Naive thymus-derived CD8-positive, alpha-beta T cell (primary cell): ENCODE measurements around the gene ATOH8. TPM values are rescaled to one million over a fixed set of nuclear protein-coding genes. Genes with fewer than 3 reads are reported as not detected.

Experiments used
- ATAC-seq, 2 donors: fragments of 150-1000 bp; cut with Tn5 transposase in 1 of 2; sonication (Bioruptor Pico), chemical (Tn5 transposase) in 1 of 2; 1 replicate in 1 of 2; 2 replicates in 1 of 2; pipeline ENCODE4 v1.10.0; 2021; ENCODE audit warnings: mild to moderate bottlenecking in 2 of 2, moderate library complexity in 2 of 2
- POLR2A ChIA-PET: fragments of 350-600 bp; sonication (Branson Sonifier 250); formaldehyde crosslinking; loops from one replicate; lab custom pipeline; 2021; ENCODE audit warnings: antibody characterized with exemption; lab: Charles Lee
- DNase-seq, 10 donors: peaks; one replicate each; pipeline versions ENCODE4 v3.0.0 to v3.0.0-alpha.2; 2020 to 2022
- H3K27ac Mint-ChIP-seq, 10 donors: one replicate each; pipeline ENCODE4 v1.8.0; 2020 to 2022; ENCODE audit warnings: mild to moderate bottlenecking in 10 of 10, mixed read lengths in 10 of 10, moderate library complexity in 4 of 10, inconsistent platforms in 1 of 10
- H3K27me3 Mint-ChIP-seq, 5 donors: one replicate each; pipeline ENCODE4 v1.8.0; 2021 to 2022; ENCODE audit warnings: mixed read lengths in 5 of 5
- H3K36me3 Mint-ChIP-seq, 3 donors: one replicate each; pipeline ENCODE4 v1.8.0; 2020 to 2022; ENCODE audit warnings: mixed read lengths in 3 of 3, mild to moderate bottlenecking in 2 of 3, inconsistent platforms in 1 of 3
- H3K4me1 Mint-ChIP-seq, 4 donors: one replicate each; pipeline ENCODE4 v1.8.0; 2021 to 2022; ENCODE audit warnings: mixed read lengths in 4 of 4
- H3K4me3 Mint-ChIP-seq, 10 donors: one replicate each; pipeline ENCODE4 v1.8.0; 2020 to 2022; ENCODE audit warnings: mild to moderate bottlenecking in 10 of 10, mixed read lengths in 10 of 10, moderate library complexity in 6 of 10, inconsistent platforms in 1 of 10
- H3K9me3 Mint-ChIP-seq, 9 donors: one replicate each; pipeline ENCODE4 v1.8.0; 2020 to 2022; ENCODE audit warnings: mixed read lengths in 9 of 9, mild to moderate bottlenecking in 3 of 9, inconsistent platforms in 1 of 9, moderate library complexity in 1 of 9
- polyA plus RNA-seq, 3 donors: library from polyadenylated mRNA; unstranded; fragments of 300-500 nt; fragmentation: Illumina TruSeq; gene quantifications; one replicate each; pipeline ENCODE4 v1.2.3, GENCODE V29; 2021
- total RNA-seq, 8 experiments: library from RNA in 2 of 8; stranded (reverse) in 2 of 8; gene quantifications; one replicate each; pipeline ENCODE4 v1.2.3 and lab custom pipeline; 2021 to 2026

The ATOH8 gene
- total and polyA plus RNA-seq, 5 experiments from 2014 or later: not detected

DNA sequence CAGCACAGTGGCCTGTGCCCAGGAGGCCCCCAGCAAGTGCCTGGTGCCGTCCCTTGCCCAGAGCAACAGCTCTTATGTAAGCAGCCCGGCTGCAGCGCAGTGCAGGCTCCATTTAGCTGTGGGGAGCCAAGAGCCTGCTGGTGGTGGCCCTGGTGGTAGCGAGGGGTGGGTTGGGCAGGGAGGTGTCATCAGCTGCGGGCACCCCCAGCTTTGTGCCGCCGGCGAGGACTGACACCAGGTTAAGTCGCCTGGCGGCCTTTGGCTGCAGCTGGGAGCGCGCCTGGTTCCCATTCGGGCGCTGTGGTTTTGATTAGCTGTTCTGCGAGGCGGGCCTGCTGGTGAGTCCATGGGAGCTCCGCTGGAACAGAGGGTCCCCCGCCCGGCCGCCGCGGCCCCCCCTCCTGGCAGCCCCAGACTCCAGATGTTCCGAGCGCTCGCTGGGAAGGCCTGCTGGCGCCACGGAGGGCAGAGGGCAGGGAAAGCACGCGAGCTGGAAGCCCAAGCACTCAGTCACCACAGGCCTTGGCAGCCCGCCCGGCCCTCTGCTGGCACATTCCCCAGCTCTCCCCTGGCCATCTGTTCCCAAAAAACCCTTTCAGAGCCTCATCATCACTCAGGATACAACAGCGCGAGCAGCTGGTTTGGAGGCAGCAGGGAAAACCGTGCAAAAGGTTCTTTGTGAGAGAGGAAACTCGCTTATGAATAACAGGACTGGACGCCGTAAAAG is 18.4 kb downstream of the ATOH8 start:
- Mint-ChIP-seq H3K27ac (no peak overlapping the region), H3K36me3 (no peaks in the 10 kb centered on the region), H3K9me3 (no peaks in the 10 kb centered on the region), H3K27me3 (peaks cover 12 to 46% (median 21%) of the 10 kb centered on the region in 5 donors), H3K4me3 (no peak overlapping the region), H3K4me1 (peaks cover 0 to 5% (median 3%) of the 10 kb centered on the region in 4 donors)
- no peak for DNase-seq
- ATAC-seq: no peak
- POLR2A ChIA-PET: interaction anchor here (0.6 kb wide), 1 partner anchor 117 kb away, joined by 4 read pairs; no protein-coding TSS in a partner anchor

DNA sequence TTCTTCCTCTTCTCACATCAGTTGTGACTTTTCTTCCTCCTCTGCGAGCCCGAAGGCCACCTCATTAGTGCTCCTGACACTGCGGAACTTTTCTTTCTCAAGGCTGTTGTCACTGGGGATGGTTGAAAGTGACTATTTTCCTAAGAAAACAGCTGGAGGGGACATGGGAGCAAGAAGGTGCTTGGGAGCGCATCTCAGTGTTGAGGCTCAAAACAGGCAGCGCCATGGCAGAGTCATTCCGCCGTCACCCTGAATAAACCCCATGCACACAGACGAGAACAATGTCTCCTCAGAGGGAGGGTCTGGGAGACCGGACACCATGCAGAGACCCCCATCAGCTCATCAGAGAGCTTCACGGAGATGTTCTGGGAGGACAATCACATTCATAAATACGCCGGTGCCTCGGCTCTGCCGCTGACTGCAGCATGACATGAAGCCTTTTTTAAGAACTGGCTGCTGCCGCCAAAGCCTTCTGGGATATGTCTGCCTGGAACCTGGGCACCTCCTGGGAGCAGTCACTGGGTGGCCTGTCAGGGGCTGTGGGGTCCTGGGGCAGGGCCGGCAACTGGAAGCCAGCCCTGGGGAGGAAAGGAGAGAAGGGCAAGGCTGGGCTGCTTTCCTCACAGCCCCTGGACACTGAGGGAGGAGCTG is 19.2 kb downstream of the ATOH8 start:
- Mint-ChIP-seq H3K27ac (no peak overlapping the region), H3K4me1 (peaks cover 0 to 5% (median 3%) of the 10 kb centered on the region in 4 donors), H3K4me3 (no peak overlapping the region), H3K27me3 (peaks cover 12 to 42% (median 21%) of the 10 kb centered on the region in 5 donors), H3K9me3 (no peaks in the 10 kb centered on the region), H3K36me3 (no peaks in the 10 kb centered on the region)
- POLR2A ChIA-PET: no interaction called here
- no peak for ATAC-seq
- no peak for DNase-seq

DNA sequence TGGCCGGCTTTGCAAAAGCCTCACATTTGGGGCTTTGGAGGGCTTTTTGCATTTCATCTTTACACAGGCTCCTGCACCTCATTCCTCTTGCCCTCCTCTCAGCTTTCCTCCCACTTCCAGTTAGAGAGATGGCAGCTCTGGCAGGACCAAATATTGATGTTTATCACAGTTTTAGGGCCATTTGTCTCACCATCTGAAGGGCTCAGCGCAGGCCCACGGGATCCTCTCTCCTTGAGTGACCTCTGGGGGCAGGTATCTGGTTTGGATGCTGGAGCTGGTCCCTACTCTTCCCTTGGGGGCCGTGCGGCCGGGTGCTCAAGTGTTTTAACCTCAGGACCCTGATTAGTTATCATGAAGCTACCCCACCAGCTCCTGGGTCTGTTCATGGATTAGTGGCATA is 19.9 kb downstream of the ATOH8 start:
- H3K27ac Mint-ChIP-seq: peak overlapping the region in 1 of 10 donors; percentile 59
- ATAC-seq (no peak), DNase-seq (no peak)
- no peak overlapping the region for H3K4me3 Mint-ChIP-seq
- POLR2A ChIA-PET: no interaction called here
- H3K36me3 Mint-ChIP-seq: no peaks in the 10 kb centered on the region
- H3K27me3 Mint-ChIP-seq: peaks cover 12 to 42% (median 21%) of the 10 kb centered on the region in 5 donors
- no peaks in the 10 kb centered on the region for H3K9me3 Mint-ChIP-seq
- peaks cover 0 to 5% (median 3%) of the 10 kb centered on the region in 4 donors for H3K4me1 Mint-ChIP-seq

GRCh38 chr2:85774126-85774978 is 20.6 kb downstream of the ATOH8 start:
- H3K9me3 Mint-ChIP-seq: no peaks in the 10 kb centered on the region
- no peak overlapping the region for H3K27ac Mint-ChIP-seq
- no peak overlapping the region for H3K4me3 Mint-ChIP-seq
- no peak for ATAC-seq
- no peak for DNase-seq
- H3K27me3 Mint-ChIP-seq: peaks cover 12 to 43% (median 21%) of the 10 kb centered on the region in 5 donors
- peaks cover 0 to 5% (median 3%) of the 10 kb centered on the region in 4 donors for H3K4me1 Mint-ChIP-seq
- no peaks in the 10 kb centered on the region for H3K36me3 Mint-ChIP-seq
- POLR2A ChIA-PET: no interaction called here

GRCh38 chr2:85775406-85776381 is 21.9 kb downstream of the ATOH8 start:
- ATAC-seq (no peak), DNase-seq (no peak)
- no peaks in the 10 kb centered on the region for H3K36me3 Mint-ChIP-seq
- H3K27me3 Mint-ChIP-seq: peaks cover 11 to 39% (median 21%) of the 10 kb centered on the region in 5 donors
- H3K9me3 Mint-ChIP-seq: no peaks in the 10 kb centered on the region
- POLR2A ChIA-PET: no interaction called here
- no peak overlapping the region for H3K4me3 Mint-ChIP-seq
- H3K4me1 Mint-ChIP-seq: peaks cover 0 to 5% (median 3%) of the 10 kb centered on the region in 4 donors
- no peak overlapping the region for H3K27ac Mint-ChIP-seq

DNA sequence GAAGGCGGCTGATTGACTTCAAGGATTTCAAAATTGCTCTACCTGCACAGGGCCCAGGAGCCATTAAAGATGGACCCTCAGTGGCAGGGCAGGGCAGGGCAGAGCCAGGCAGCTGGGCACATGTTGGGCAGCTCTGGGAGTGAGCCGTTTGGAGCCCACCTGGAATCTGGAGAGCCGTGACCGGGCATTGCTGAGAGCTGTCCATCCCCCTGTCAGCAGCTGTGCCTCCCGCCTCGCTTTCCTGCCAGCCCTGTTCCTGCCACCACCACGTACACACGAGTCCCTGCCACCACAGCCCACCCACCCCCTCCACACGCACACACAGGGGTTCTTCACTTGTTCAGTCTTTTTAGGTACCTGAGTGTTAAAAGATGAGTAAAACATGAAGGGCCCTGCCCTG is 22.9 kb downstream of the ATOH8 start:
- H3K4me3 Mint-ChIP-seq: no peak overlapping the region
- H3K9me3 Mint-ChIP-seq: no peaks in the 10 kb centered on the region
- H3K4me1 Mint-ChIP-seq: peaks cover 0 to 3% (median 3%) of the 10 kb centered on the region in 4 donors
- no peaks in the 10 kb centered on the region for H3K36me3 Mint-ChIP-seq
- POLR2A ChIA-PET: no interaction called here
- H3K27me3 Mint-ChIP-seq: peaks cover 5 to 31% (median 14%) of the 10 kb centered on the region in 5 donors
- H3K27ac Mint-ChIP-seq: no peak overlapping the region
- no peak for ATAC-seq
- DNase-seq: no peak

DNA sequence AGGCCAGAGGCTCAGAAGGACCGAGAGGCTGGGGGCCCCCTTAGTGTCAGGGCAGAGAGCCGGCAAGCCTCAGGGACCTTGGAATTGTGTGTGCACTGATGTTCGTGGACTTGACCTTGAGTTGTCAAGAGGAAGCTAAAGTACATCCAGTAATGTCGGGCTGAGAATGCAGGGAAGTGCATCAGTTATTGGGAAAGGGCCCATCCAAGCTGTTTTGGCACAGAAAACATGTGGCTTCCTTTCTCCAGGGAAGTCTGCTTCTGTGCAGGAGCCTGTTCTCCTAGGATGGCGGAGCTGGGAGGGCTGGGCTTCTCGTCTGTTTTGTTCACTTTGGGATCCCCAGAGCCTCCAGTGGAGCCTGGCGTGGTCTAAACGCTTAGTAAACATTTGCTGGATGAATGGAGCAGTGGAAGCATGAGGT is 23.7 kb downstream of the ATOH8 start:
- Mint-ChIP-seq H3K9me3 (no peaks in the 10 kb centered on the region), H3K4me3 (no peak overlapping the region)
- ATAC-seq: no peak

DNA sequence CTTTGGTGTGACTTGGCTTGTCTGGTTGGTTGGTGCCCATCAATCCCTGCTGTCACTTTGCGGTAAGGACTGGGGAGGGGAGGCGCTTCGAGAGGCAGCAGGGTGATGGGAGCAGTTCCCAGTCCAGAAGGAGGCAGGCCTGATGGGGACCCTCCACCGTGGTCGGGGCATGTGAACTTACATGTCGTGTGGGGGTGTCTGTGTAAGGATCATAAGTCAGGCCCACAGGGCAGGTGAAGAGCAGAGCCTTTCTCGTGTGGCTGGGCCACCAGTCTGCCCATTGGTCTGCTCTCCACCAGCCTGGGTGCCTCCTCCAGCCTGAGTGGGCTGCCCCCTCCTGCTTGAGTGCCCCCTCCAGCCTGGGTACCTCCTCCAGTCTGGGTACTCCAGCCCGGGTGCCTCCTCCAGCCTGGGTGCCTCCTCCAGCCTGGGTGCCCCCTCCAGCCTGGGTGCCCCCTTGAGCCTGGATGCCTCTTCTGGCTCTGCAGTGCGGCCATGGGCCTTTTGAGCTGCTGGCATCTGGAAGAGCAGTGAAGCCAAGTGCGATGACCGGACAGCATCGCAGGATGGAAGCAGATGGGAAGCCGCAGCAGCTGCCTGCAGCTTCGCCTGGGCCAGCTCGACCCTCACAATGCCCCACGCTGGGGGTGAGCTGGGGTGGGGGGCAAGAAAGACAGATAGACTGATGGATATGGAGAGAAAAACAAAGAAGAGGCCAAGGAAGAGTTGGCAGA is 25.0 kb downstream of the ATOH8 start:
- Mint-ChIP-seq H3K27me3 (peaks cover 0 to 14% (median 3%) of the 10 kb centered on the region in 5 donors), H3K4me3 (no peak overlapping the region), H3K9me3 (no peaks in the 10 kb centered on the region), H3K27ac (no peak overlapping the region), H3K4me1 (no peaks in the 10 kb centered on the region), H3K36me3 (no peaks in the 10 kb centered on the region)
- DNase-seq (peak in 1 of 10 donors; percentile 47), ATAC-seq (no peak)
- POLR2A ChIA-PET: interaction anchor here (0.5 kb wide), 1 partner anchor 477 kb away, joined by 5 read pairs; no protein-coding TSS in a partner anchor

More for the DNA sequence above, 23.7 kb downstream of the ATOH8 start:
- peaks cover 0 to 3% (median 3%) of the 10 kb centered on the region in 4 donors for H3K4me1 Mint-ChIP-seq
- no peak overlapping the region for H3K27ac Mint-ChIP-seq
- DNase-seq: peak in 1 of 10 donors; percentile 9
- H3K27me3 Mint-ChIP-seq: peaks cover 4 to 27% (median 12%) of the 10 kb centered on the region in 5 donors
- no peaks in the 10 kb centered on the region for H3K36me3 Mint-ChIP-seq
- POLR2A ChIA-PET: no interaction called here

- H3K36me3 Mint-ChIP-seq: no peaks in the 10 kb centered on the region
- ATAC-seq (no peak), DNase-seq (peak in 1 of 10 donors; percentile 30)
- POLR2A ChIA-PET: interaction anchor here (0.5 kb wide), 1 partner anchor 476 kb away, joined by 5 read pairs; no protein-coding TSS in a partner anchor
- no peaks in the 10 kb centered on the region for H3K4me1 Mint-ChIP-seq
- H3K4me3 Mint-ChIP-seq: no peak overlapping the region
- H3K9me3 Mint-ChIP-seq: no peaks in the 10 kb centered on the region
- peaks cover 0 to 6% (median 0%) of the 10 kb centered on the region in 5 donors for H3K27me3 Mint-ChIP-seq
- H3K27ac Mint-ChIP-seq: no peak overlapping the region
Observed at GRCh38 chr2:85779641-85780315, 26.0 kb downstream of the ATOH8 start.

- H3K27ac Mint-ChIP-seq: peak overlapping the region in 2 of 10 donors; percentile 3 to 14
- POLR2A ChIA-PET: no interaction called here
Observed at GRCh38 chr2:85780316-85781012, 26.7 kb downstream of the ATOH8 start.

More at GRCh38 chr2:85780316-85781012, 26.7 kb downstream of the ATOH8 start:
- no peak overlapping the region for H3K4me3 Mint-ChIP-seq
- no peaks in the 10 kb centered on the region for H3K9me3 Mint-ChIP-seq
- no peak for ATAC-seq
- DNase-seq: peak in 1 of 10 donors; percentile 57
- H3K27me3 Mint-ChIP-seq: peaks cover 0 to 7% (median 0%) of the 10 kb centered on the region in 5 donors
- peaks cover under 1 to 4% (median 2%) of the 10 kb centered on the region in 4 donors for H3K4me1 Mint-ChIP-seq
- H3K36me3 Mint-ChIP-seq: no peaks in the 10 kb centered on the region
